K562 (cell line): Measurements from ENCODE around the gene GZMM. TPM values are rescaled to one million over a fixed set of nuclear protein-coding genes. Genes with fewer than 3 reads are reported as not detected.

ENCODE experiments used
- ASH1L ChIP-seq: fragments of 450-650 bp; IDR thresholded peaks from 2 replicates; pipeline ENCODE4 v1.6.1; 2018; ENCODE audit warnings: borderline replicate concordance, mild to moderate bottlenecking, low read depth; ENCODE audit not compliant: partially characterized antibody
- CREB1 ChIP-seq, 2 experiments: sonication (generic) in 1 of 2; formaldehyde crosslinking in 1 of 2; IDR thresholded peaks; 2 replicates each; pipeline versions ENCODE4 v1.6.1 to v1.8.0; 2012 to 2022; ENCODE audit warnings: inconsistent platforms in 1 of 2, mild to moderate bottlenecking in 1 of 2, missing genetic modification reagents in 1 of 2, moderate library complexity in 1 of 2
- ELF2 ChIP-seq: fragments of 250-450 bp; sonication (Bioruptor Pico); IDR thresholded peaks from 2 replicates; pipeline ENCODE4 v1.5.0; 2021; ENCODE audit warnings: mild to moderate bottlenecking
- GABPB2 ChIP-seq: fragments of 250-450 bp; sonication (Bioruptor Pico); conservative IDR thresholded peaks from 2 replicates; pipeline ENCODE4 v1.5.1; 2021; ENCODE audit warnings: mild to moderate bottlenecking
- HMGN3 ChIP-seq: IDR thresholded peaks from 2 replicates; pipeline ENCODE4 v1.6.1; 2011; ENCODE audit warnings: borderline replicate concordance, low read depth, mild to moderate bottlenecking, mixed read lengths, low read length; ENCODE audit not compliant: insufficient read length; ENCODE audit errors: extremely low read depth
- JUND ChIP-seq, 2 experiments: IDR thresholded peaks; 2 replicates in 1 of 2; 3 replicates in 1 of 2; pipeline ENCODE4 v1.6.1; 2011; ENCODE audit warnings: borderline replicate concordance in 2 of 2, low read depth in 2 of 2, low read length in 2 of 2, improper control_type of control experiment in 1 of 2, missing biosample characterization in 1 of 2, missing genetic modification characterization in 1 of 2, missing genetic modification reagents in 1 of 2
- PHF20 ChIP-seq: fragments of 450-650 bp; IDR thresholded peaks from 2 replicates; pipeline ENCODE4 v1.6.1; 2018; ENCODE audit not compliant: partially characterized antibody
- PYGO2 ChIP-seq: fragments of 450-650 bp; IDR thresholded peaks from 2 replicates; pipeline ENCODE4 v1.6.1; 2016; ENCODE audit warnings: mild to moderate bottlenecking, missing genetic modification characterization, moderate library complexity, missing compliant biosample characterization
- RBM34 ChIP-seq: fragments of 200-400 bp; formaldehyde crosslinking; IDR thresholded peaks from 2 replicates; pipeline ENCODE4 v1.6.1; 2018; ENCODE audit warnings: low read length, borderline replicate concordance; ENCODE audit not compliant: insufficient read depth
- REST ChIP-seq, 2 experiments: fragments of 450-650 bp; formaldehyde crosslinking in 1 of 2; IDR thresholded peaks; 2 replicates each; pipeline versions ENCODE4 v1.4.0 to v1.6.1; 2014 to 2020; ENCODE audit warnings: mild to moderate bottlenecking in 2 of 2, borderline replicate concordance in 1 of 2, low read depth in 1 of 2
- SRSF3 ChIP-seq: fragments of 200-400 bp; formaldehyde crosslinking; IDR thresholded peaks from 2 replicates; pipeline ENCODE4 v1.6.1; 2016; ENCODE audit warnings: mild to moderate bottlenecking, low read length, moderate library complexity; ENCODE audit not compliant: insufficient read depth
- SUPT5H ChIP-seq: fragments of 450-650 bp; IDR thresholded peaks from 2 replicates; pipeline ENCODE4 v1.6.1; 2016
- TCF15 ChIP-seq: fragments of 250-450 bp; sonication (Bioruptor Pico); IDR thresholded peaks from 2 replicates; pipeline ENCODE4 v1.8.0; 2022; ENCODE audit warnings: moderate library complexity, mild to moderate bottlenecking, inconsistent platforms
- ZBTB8A ChIP-seq: fragments of 450-650 bp; IDR thresholded peaks from 2 replicates; pipeline ENCODE4 v1.6.1; 2018; ENCODE audit warnings: mild to moderate bottlenecking, moderate library complexity; ENCODE audit not compliant: partially characterized antibody
- ZNF740 ChIP-seq, 3 experiments: fragments of 200-800 bp in 1 of 3; sonication (Bioruptor generic) in 1 of 3; sonication (generic) in 1 of 3; formaldehyde crosslinking in 1 of 3; IDR thresholded peaks; 2 replicates each; pipeline versions ENCODE4 v1.6.1 to v1.8.0; 2016 to 2022; ENCODE audit warnings: mild to moderate bottlenecking in 2 of 3, missing compliant biosample characterization in 2 of 3, missing genetic modification characterization in 2 of 3, missing genetic modification reagents in 1 of 3
- polyA plus RNA-seq, 8 experiments: library from polyadenylated mRNA; depleted of rRNA in 4 of 8; stranded (reverse) in 5 of 8; unstranded in 3 of 8; fragments of >200 nt; fragmentation: Nextera tagmentation in 2 of 8; fragmentation: Illumina TruSeq in 1 of 8; extraction: Ambion mirVana in 2 of 8; extraction: Trizol in 1 of 8; gene quantifications; 2 replicates each; pipeline versions ENCODE4 v1.2.1 to v1.2.3, GENCODE V29; 2011 to 2014; ENCODE audit warnings: inconsistent platforms in 1 of 8, missing spikeins in 1 of 8
- total RNA-seq, 7 experiments: library from RNA; depleted of rRNA in 6 of 7; stranded (reverse); fragments of >200 nt in 6 of 7; fragmentation: Illumina TruSeq in 2 of 7; extraction: Trizol in 2 of 7; gene quantifications; 2 replicates each; pipeline versions ENCODE4 v1.2.1 to v1.2.3, GENCODE V29; 2011 to 2021; ENCODE audit warnings: low replicate concordance in 1 of 7

GZMM gene
- total and polyA plus RNA-seq, 9 of the 15 experiments (the other 6 are each of a cell fraction or from before 2014, with no cell fraction given), result 0.08 to 2.6 (median 0.70) TPM; not detected in 2

DNA sequence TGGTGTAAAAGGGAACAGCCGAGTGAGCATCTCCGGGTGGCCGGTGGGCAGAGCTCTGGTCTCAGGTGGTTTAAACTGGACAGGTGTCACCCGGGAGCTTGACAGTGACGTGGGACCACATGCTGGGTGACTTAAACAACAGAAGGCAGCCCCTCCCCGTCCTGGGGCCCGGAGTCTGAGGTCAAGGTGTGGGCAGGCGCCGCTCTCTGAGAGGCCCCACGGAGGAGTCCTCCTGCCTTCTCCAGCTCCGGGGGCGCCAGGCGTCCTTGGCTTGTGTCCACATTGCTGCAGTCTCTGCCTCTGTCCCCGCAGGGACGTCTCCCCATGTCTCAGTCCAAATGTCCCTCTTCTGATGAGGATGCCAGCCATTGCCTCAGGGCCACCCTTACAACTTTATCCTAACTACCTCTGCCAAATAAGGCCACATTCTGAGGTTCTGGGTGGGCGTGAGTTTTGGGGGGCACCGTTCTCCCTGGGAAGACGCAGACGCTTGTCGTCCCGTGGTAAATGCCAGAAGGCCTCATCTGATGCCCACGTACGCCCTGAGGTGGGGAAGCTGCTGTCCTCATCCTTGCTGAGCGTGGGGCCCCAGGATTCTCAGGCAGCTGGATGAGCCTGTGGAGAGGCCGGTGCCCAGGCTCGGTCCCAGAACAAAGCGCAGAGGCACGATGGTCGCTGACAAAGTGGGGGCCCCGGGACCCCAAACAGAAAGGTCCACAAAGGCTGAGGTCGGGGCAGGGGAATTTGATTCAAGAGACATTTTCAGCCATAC, 12.9 kb downstream of the GZMM start (continued):
- TF ChIP-seq CREB1 (IDR thresholded peaks at IDR 0.05), result peak; percentile 48; the same call in 1 of the 2 replicates
- no peak for TF ChIP-seq CREB1 (CRISPR knock-in tag; IDR thresholded peaks at IDR 0.05)
- TF ChIP-seq SRSF3, result no peak
- peak; percentile 83 for TF ChIP-seq REST (IDR thresholded peaks at IDR 0.05; ENCODE audit: borderline replicate concordance)
- no peak for TF ChIP-seq REST (CRISPR knock-in tag; IDR thresholded peaks at IDR 0.05; ENCODE audit: low read depth)
- TF ChIP-seq HMGN3, result peak; percentile 16
- TF ChIP-seq GABPB2 (CRISPR knock-in tag), result no peak
- no peak for TF ChIP-seq ASH1L
- 0 out of 2 replicates have a peak, but pooled peaks have one; percentile 2 for TF ChIP-seq SUPT5H
- TF ChIP-seq JUND (IDR thresholded peaks at IDR 0.05; ENCODE audit: borderline replicate concordance, low read depth, low read length), result no peak
- TF ChIP-seq JUND (tag; IDR thresholded peaks at IDR 0.05; ENCODE audit: borderline replicate concordance, low read depth, low read length), result no peak
- no peak for TF ChIP-seq PYGO2 (tag)
- no peak for TF ChIP-seq ELF2 (CRISPR knock-in tag)
- no peak for TF ChIP-seq TCF15
- no peak for TF ChIP-seq ZBTB8A
- no peak for TF ChIP-seq RBM34
- TF ChIP-seq ZNF740 (CRISPR knock-in tag; IDR thresholded peaks at IDR 0.05), result no peak
- 0 out of 4 replicates have a peak, but pooled peaks of 1 of the 2 experiments have one; percentile 20 for TF ChIP-seq ZNF740 (tag; IDR thresholded peaks at IDR 0.05)
- TF ChIP-seq PHF20, result no peak
